ENCODE data around the gene PHETA1.

The PHETA1 gene

GRCh38 chr12:111406474-111407376 lies 37.8 kb upstream of the PHETA1 start:
- TF ChIP-seq CTCF (IDR thresholded peaks at IDR 0.05; ENCODE audit: low read length) (no peak), EZH2 (IDR thresholded peaks at IDR 0.05; ENCODE audit: borderline replicate concordance, low read length) (no peak)
- H3K9ac ChIP-seq (ENCODE audit: low read length) = peak overlapping the region; percentile 77
- no peaks in the 10 kb centered on the region for H4K20me1 ChIP-seq (ENCODE audit: insufficient read depth, low read length)
- H3K27me3 ChIP-seq (ENCODE audit: insufficient read depth, low read length) = no peaks in the 10 kb centered on the region
- H3K9me3 ChIP-seq (ENCODE audit: low read length) = no peaks in the 10 kb centered on the region
- no peaks in the 10 kb centered on the region for H3K79me2 ChIP-seq (ENCODE audit: insufficient read depth, low read length)
- H3F3A ChIP-seq (ENCODE audit: insufficient read depth, low read length) = no peaks in the 10 kb centered on the region
- no peaks in the 10 kb centered on the region for H3K36me3 ChIP-seq (ENCODE audit: insufficient read depth, low read length)
- peak overlapping the region; percentile 85 for H3K4me2 ChIP-seq (ENCODE audit: low read length)
- H3K4me1 ChIP-seq (ENCODE audit: insufficient read depth, low read length, severe bottlenecking) = peaks cover 34% of the 10 kb centered on the region
- H2AFZ ChIP-seq (ENCODE audit: low read length) = no peak overlapping the region
- H3K9me2 ChIP-seq (ENCODE audit: low read depth, low read length) = no peaks in the 10 kb centered on the region
- H3K4me3 ChIP-seq (ENCODE audit: low read depth, low read length, poor library complexity, severe bottlenecking) = peak overlapping the region; percentile 80
- H3K27ac ChIP-seq (ENCODE audit: low read depth, low read length, poor library complexity, severe bottlenecking) = no peak overlapping the region

GRCh38 chr12:111405859-111406473 lies 37.1 kb upstream of the PHETA1 start, which contains the start of gene SH2B3:
Gene SH2B3 (plus strand): TSS chr12:111405923. CDS start chr12:111418146, 12,223 bp downstream.
- H3K4me1 ChIP-seq (ENCODE audit: insufficient read depth, low read length, severe bottlenecking) = peaks cover 34% of the 10 kb centered on the region
- H3K9me3 ChIP-seq (ENCODE audit: low read length) = no peaks in the 10 kb centered on the region
- no peaks in the 10 kb centered on the region for H3K79me2 ChIP-seq (ENCODE audit: insufficient read depth, low read length)
- peak within 1 kb of the TSS; percentile 77 for H3K9ac ChIP-seq (ENCODE audit: low read length)
- no peaks in the 10 kb centered on the region for H3F3A ChIP-seq (ENCODE audit: insufficient read depth, low read length)
- TF ChIP-seq CTCF (IDR thresholded peaks at IDR 0.05; ENCODE audit: low read length) = no peak
- no peak for TF ChIP-seq EZH2 (IDR thresholded peaks at IDR 0.05; ENCODE audit: borderline replicate concordance, low read length)
- H3K4me3 ChIP-seq (ENCODE audit: low read depth, low read length, poor library complexity, severe bottlenecking) = peak within 1 kb of the TSS; percentile 80
- no peak within 1 kb of the TSS for H2AFZ ChIP-seq (ENCODE audit: low read length)
- no peaks in the 10 kb centered on the region for H4K20me1 ChIP-seq (ENCODE audit: insufficient read depth, low read length)
- no peak within 1 kb of the TSS for H3K27ac ChIP-seq (ENCODE audit: low read depth, low read length, poor library complexity, severe bottlenecking)
- H3K27me3 ChIP-seq (ENCODE audit: insufficient read depth, low read length) = no peaks in the 10 kb centered on the region
- H3K36me3 ChIP-seq (ENCODE audit: insufficient read depth, low read length) = no peaks in the 10 kb centered on the region
- no peaks in the 10 kb centered on the region for H3K9me2 ChIP-seq (ENCODE audit: low read depth, low read length)
- peak within 1 kb of the TSS; percentile 85 for H3K4me2 ChIP-seq (ENCODE audit: low read length)

- Histone ChIP-seq H3K27ac (ENCODE audit: low read depth, low read length, poor library complexity, severe bottlenecking) (no peak overlapping the region), H3F3A (ENCODE audit: insufficient read depth, low read length) (no peaks in the 10 kb centered on the region), H3K9me3 (ENCODE audit: low read length) (no peaks in the 10 kb centered on the region), H3K36me3 (ENCODE audit: insufficient read depth, low read length) (no peaks in the 10 kb centered on the region), H3K4me1 (ENCODE audit: insufficient read depth, low read length, severe bottlenecking) (peaks cover 34% of the 10 kb centered on the region), H2AFZ (ENCODE audit: low read length) (no peak overlapping the region), H3K4me2 (ENCODE audit: low read length) (peak overlapping the region; percentile 85), H3K4me3 (ENCODE audit: low read depth, low read length, poor library complexity, severe bottlenecking) (peak overlapping the region; percentile 80), H3K27me3 (ENCODE audit: insufficient read depth, low read length) (no peaks in the 10 kb centered on the region), H3K9ac (ENCODE audit: low read length) (peak overlapping the region; percentile 28; the same call in 1 of the 2 replicates), H4K20me1 (ENCODE audit: insufficient read depth, low read length) (no peaks in the 10 kb centered on the region), H3K79me2 (ENCODE audit: insufficient read depth, low read length) (no peaks in the 10 kb centered on the region), H3K9me2 (ENCODE audit: low read depth, low read length) (no peaks in the 10 kb centered on the region)
- TF ChIP-seq CTCF (IDR thresholded peaks at IDR 0.05; ENCODE audit: low read length) = peak; percentile 33; the same call in 1 of the 2 replicates
- TF ChIP-seq EZH2 (IDR thresholded peaks at IDR 0.05; ENCODE audit: borderline replicate concordance, low read length) = no peak
Measured at GRCh38 chr12:111405149-111405858, 36.4 kb upstream of the PHETA1 start.
